ENCODE data around the gene MTREX.

The MTREX gene

GRCh38 chr5:55385846-55386245, 78.1 kb downstream of the MTREX start:
- Histone ChIP-seq H3K9ac (ENCODE audit: low read depth, low read length) (no peak overlapping the region), H3K9me3 (replicated peaks; ENCODE audit: low read length) (no peaks in the 10 kb centered on the region), H3K4me1 (ENCODE audit: control insufficient read depth, insufficient read depth, low read length) (no peaks in the 10 kb centered on the region), H3K27me3 (ENCODE audit: control insufficient read depth, insufficient read depth, low read length) (no peaks in the 10 kb centered on the region), H3K4me3 (ENCODE audit: low read length) (no peak overlapping the region), H3K36me3 (ENCODE audit: insufficient read depth, low read length) (peaks cover 36% of the 10 kb centered on the region), H3K4me2 (ENCODE audit: low read length) (no peak overlapping the region)

GRCh38 chr5:55386356-55386755, 78.6 kb downstream of the MTREX start:
- peaks cover 36% of the 10 kb centered on the region for H3K36me3 ChIP-seq (ENCODE audit: insufficient read depth, low read length)
- no peaks in the 10 kb centered on the region for H3K9me3 ChIP-seq (replicated peaks; ENCODE audit: low read length)
- H3K27me3 ChIP-seq (ENCODE audit: control insufficient read depth, insufficient read depth, low read length): no peaks in the 10 kb centered on the region
- H3K4me1 ChIP-seq (ENCODE audit: control insufficient read depth, insufficient read depth, low read length): no peaks in the 10 kb centered on the region
- H3K4me3 ChIP-seq (ENCODE audit: low read length): no peak overlapping the region
- no peak overlapping the region for H3K9ac ChIP-seq (ENCODE audit: low read depth, low read length)
- H3K4me2 ChIP-seq (ENCODE audit: low read length): no peak overlapping the region

DNA sequence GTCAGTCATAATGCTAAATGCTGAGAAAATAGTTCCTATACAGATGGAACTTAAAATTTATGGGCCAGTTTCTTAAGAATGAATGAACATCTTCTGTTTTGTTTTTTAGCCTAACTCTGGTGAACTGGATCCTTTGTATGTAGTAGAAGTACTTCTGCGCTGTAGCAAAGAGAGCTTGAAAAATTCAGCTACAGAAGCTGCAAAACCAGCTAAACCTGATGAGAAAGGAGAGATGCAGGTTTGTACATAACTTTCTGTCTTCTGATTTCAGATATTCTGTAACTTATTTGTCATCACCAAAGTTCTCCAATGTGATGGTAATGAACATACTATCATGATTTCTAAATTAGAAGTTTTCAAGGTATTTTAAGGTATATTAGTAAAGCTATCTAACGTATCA, 80.1 kb downstream of the MTREX start:
- no peak overlapping the region for H3K4me3 ChIP-seq (ENCODE audit: low read length)
- no peak overlapping the region for H3K9ac ChIP-seq (ENCODE audit: low read depth, low read length)
- H3K4me1 ChIP-seq (ENCODE audit: control insufficient read depth, insufficient read depth, low read length): no peaks in the 10 kb centered on the region
- H3K4me2 ChIP-seq (ENCODE audit: low read length): no peak overlapping the region
- no peaks in the 10 kb centered on the region for H3K27me3 ChIP-seq (ENCODE audit: control insufficient read depth, insufficient read depth, low read length)
- no peaks in the 10 kb centered on the region for H3K9me3 ChIP-seq (replicated peaks; ENCODE audit: low read length)
- H3K36me3 ChIP-seq (ENCODE audit: insufficient read depth, low read length): peaks cover 46% of the 10 kb centered on the region

DNA sequence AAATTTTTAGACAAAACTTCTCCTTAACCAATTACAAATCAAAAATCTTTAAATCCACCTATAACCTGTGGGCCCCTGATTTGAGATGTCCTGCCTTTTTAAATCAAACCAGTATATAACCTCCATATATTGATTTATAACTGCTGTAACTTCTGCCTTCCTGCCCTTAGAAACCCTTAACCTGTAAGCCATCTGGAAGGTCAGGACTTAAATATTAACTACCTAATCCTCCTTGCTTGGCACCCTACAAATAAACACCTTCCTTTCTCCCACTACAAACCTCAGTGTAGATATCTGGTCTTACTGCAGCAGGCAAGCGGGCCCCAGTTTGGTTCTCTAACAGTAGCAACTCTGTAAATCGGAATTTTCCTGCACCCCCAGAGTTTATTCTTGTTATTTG, 83.9 kb downstream of the MTREX start:
- Histone ChIP-seq H3K9ac (ENCODE audit: low read depth, low read length) (no peak overlapping the region), H3K9me3 (replicated peaks; ENCODE audit: low read length) (no peaks in the 10 kb centered on the region), H3K4me1 (ENCODE audit: control insufficient read depth, insufficient read depth, low read length) (no peaks in the 10 kb centered on the region), H3K36me3 (ENCODE audit: insufficient read depth, low read length) (peaks cover 50% of the 10 kb centered on the region), H3K4me3 (ENCODE audit: low read length) (no peak overlapping the region), H3K27me3 (ENCODE audit: control insufficient read depth, insufficient read depth, low read length) (no peaks in the 10 kb centered on the region), H3K4me2 (ENCODE audit: low read length) (no peak overlapping the region)

DNA sequence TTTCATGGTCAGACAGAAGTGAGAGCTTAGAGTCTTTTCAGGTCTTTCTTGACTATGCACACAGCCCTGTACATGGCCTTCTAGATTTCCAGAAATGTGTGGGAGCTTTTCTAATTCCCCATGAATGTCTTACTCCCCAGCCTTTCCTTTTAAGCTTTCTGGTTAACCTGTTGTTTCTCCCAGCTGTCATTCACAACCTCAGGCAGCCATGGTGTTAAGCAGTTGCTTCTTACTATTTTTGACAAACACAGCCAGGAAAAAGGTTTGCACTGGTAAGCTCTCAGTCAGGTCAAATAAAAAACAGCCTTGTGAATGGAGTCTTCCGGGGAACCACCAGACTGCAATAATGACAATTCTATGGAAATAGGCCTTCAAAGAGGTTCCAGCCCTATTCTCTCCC, 84.9 kb downstream of the MTREX start:
- Histone ChIP-seq H3K36me3 (ENCODE audit: insufficient read depth, low read length) (peaks cover 52% of the 10 kb centered on the region), H3K4me2 (ENCODE audit: low read length) (no peak overlapping the region), H3K9me3 (replicated peaks; ENCODE audit: low read length) (no peaks in the 10 kb centered on the region), H3K4me1 (ENCODE audit: control insufficient read depth, insufficient read depth, low read length) (no peaks in the 10 kb centered on the region), H3K9ac (ENCODE audit: low read depth, low read length) (no peak overlapping the region), H3K4me3 (ENCODE audit: low read length) (no peak overlapping the region), H3K27me3 (ENCODE audit: control insufficient read depth, insufficient read depth, low read length) (no peaks in the 10 kb centered on the region)

- no peak overlapping the region for H3K4me2 ChIP-seq (ENCODE audit: low read length)
- H3K9ac ChIP-seq (ENCODE audit: low read depth, low read length): no peak overlapping the region
- no peaks in the 10 kb centered on the region for H3K27me3 ChIP-seq (ENCODE audit: control insufficient read depth, insufficient read depth, low read length)
- H3K4me1 ChIP-seq (ENCODE audit: control insufficient read depth, insufficient read depth, low read length): no peaks in the 10 kb centered on the region
- H3K4me3 ChIP-seq (ENCODE audit: low read length): no peak overlapping the region
- peaks cover 42% of the 10 kb centered on the region for H3K36me3 ChIP-seq (ENCODE audit: insufficient read depth, low read length)
- H3K9me3 ChIP-seq (replicated peaks; ENCODE audit: low read length): no peaks in the 10 kb centered on the region
These were observed 85.8 kb downstream of the MTREX start for GRCh38 chr5:55393501-55394175.

GRCh38 chr5:55402199-55402598, 94.4 kb downstream of the MTREX start:
- no peak overlapping the region for H3K4me2 ChIP-seq (ENCODE audit: low read length)
- H3K4me3 ChIP-seq (ENCODE audit: low read length): no peak overlapping the region
- H3K36me3 ChIP-seq (ENCODE audit: insufficient read depth, low read length): peaks cover 31% of the 10 kb centered on the region
- no peaks in the 10 kb centered on the region for H3K4me1 ChIP-seq (ENCODE audit: control insufficient read depth, insufficient read depth, low read length)
- H3K27me3 ChIP-seq (ENCODE audit: control insufficient read depth, insufficient read depth, low read length): no peaks in the 10 kb centered on the region
- no peaks in the 10 kb centered on the region for H3K9me3 ChIP-seq (replicated peaks; ENCODE audit: low read length)
- H3K9ac ChIP-seq (ENCODE audit: low read depth, low read length): no peak overlapping the region

- H3K4me2 ChIP-seq (ENCODE audit: low read length): no peak overlapping the region
- H3K4me1 ChIP-seq (ENCODE audit: control insufficient read depth, insufficient read depth, low read length): peaks cover 8% of the 10 kb centered on the region
- H3K27me3 ChIP-seq (ENCODE audit: control insufficient read depth, insufficient read depth, low read length): no peaks in the 10 kb centered on the region
- no peak overlapping the region for H3K4me3 ChIP-seq (ENCODE audit: low read length)
- peaks cover 25% of the 10 kb centered on the region for H3K36me3 ChIP-seq (ENCODE audit: insufficient read depth, low read length)
- H3K9me3 ChIP-seq (replicated peaks; ENCODE audit: low read length): no peaks in the 10 kb centered on the region
- no peak overlapping the region for H3K9ac ChIP-seq (ENCODE audit: low read depth, low read length)
These were observed 98.5 kb downstream of the MTREX start for GRCh38 chr5:55406292-55406691.

- Histone ChIP-seq H3K4me2 (ENCODE audit: low read length) (no peak overlapping the region), H3K4me1 (ENCODE audit: control insufficient read depth, insufficient read depth, low read length) (peaks cover 8% of the 10 kb centered on the region)
These were observed 99.4 kb downstream of the MTREX start for GRCh38 chr5:55407059-55407684.

DNA sequence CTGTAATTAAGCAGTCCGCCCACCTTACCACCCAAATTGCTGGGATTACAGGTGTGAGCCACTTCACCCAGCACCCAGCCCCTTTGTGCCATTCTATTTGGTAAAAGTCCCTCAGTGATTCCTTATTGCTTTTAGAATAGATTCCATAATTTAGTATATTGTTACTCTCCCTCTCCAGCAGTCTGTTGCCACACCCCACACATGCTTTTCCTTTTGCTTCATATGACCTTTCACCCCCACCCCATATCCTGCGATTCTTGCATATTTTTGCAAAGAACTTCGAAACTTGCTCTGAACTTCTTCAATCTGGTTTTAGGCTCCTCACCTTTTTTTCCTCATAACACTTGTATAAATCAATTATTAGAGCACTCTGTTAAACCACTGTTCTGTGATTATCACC, 100.2 kb downstream of the MTREX start:
- Histone ChIP-seq H3K9me3 (replicated peaks; ENCODE audit: low read length) (no peaks in the 10 kb centered on the region), H3K9ac (ENCODE audit: low read depth, low read length) (no peak overlapping the region), H3K4me3 (ENCODE audit: low read length) (no peak overlapping the region), H3K4me1 (ENCODE audit: control insufficient read depth, insufficient read depth, low read length) (peaks cover 8% of the 10 kb centered on the region), H3K36me3 (ENCODE audit: insufficient read depth, low read length) (peaks cover 15% of the 10 kb centered on the region), H3K27me3 (ENCODE audit: control insufficient read depth, insufficient read depth, low read length) (no peaks in the 10 kb centered on the region), H3K4me2 (ENCODE audit: low read length) (no peak overlapping the region)

More at GRCh38 chr5:55407059-55407684, 99.4 kb downstream of the MTREX start:
- no peak overlapping the region for H3K4me3 ChIP-seq (ENCODE audit: low read length)
- H3K9ac ChIP-seq (ENCODE audit: low read depth, low read length): no peak overlapping the region
- H3K27me3 ChIP-seq (ENCODE audit: control insufficient read depth, insufficient read depth, low read length): no peaks in the 10 kb centered on the region
- H3K9me3 ChIP-seq (replicated peaks; ENCODE audit: low read length): no peaks in the 10 kb centered on the region
- H3K36me3 ChIP-seq (ENCODE audit: insufficient read depth, low read length): peaks cover 18% of the 10 kb centered on the region

DNA sequence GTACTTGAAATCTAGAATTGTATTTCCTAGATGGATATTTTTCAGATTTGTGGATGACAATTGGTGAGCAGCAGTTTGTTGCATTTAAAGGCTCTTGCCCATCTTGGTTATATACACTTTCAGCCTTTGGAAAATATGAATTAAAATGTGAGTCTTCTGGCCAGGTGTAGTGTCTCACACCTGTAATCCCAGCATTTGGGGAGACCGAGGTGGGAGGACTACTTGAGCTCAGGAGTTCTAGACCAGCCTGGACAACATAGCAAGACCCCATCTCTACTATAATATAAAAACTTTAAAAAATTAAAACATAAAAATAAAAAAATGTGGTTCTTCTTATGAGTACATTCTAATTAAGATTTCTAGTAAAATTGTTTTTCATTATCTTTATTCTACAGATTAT, 102.0 kb downstream of the MTREX start:
- Histone ChIP-seq H3K4me1 (ENCODE audit: control insufficient read depth, insufficient read depth, low read length) (peaks cover 8% of the 10 kb centered on the region), H3K9me3 (replicated peaks; ENCODE audit: low read length) (no peaks in the 10 kb centered on the region), H3K27me3 (ENCODE audit: control insufficient read depth, insufficient read depth, low read length) (no peaks in the 10 kb centered on the region), H3K36me3 (ENCODE audit: insufficient read depth, low read length) (peaks cover 10% of the 10 kb centered on the region), H3K9ac (ENCODE audit: low read depth, low read length) (no peak overlapping the region), H3K4me2 (ENCODE audit: low read length) (no peak overlapping the region), H3K4me3 (ENCODE audit: low read length) (no peak overlapping the region)

- Histone ChIP-seq H3K9ac (ENCODE audit: low read depth, low read length) (no peak overlapping the region), H3K4me2 (ENCODE audit: low read length) (no peak overlapping the region), H3K9me3 (replicated peaks; ENCODE audit: low read length) (no peaks in the 10 kb centered on the region), H3K27me3 (ENCODE audit: control insufficient read depth, insufficient read depth, low read length) (no peaks in the 10 kb centered on the region), H3K4me1 (ENCODE audit: control insufficient read depth, insufficient read depth, low read length) (peaks cover 19% of the 10 kb centered on the region), H3K4me3 (ENCODE audit: low read length) (no peak overlapping the region), H3K36me3 (ENCODE audit: insufficient read depth, low read length) (peaks cover 9% of the 10 kb centered on the region)
These were observed 103.1 kb downstream of the MTREX start for GRCh38 chr5:55410845-55411244.

All from skeletal muscle satellite cell (primary cell).